Measurements from ENCODE around the gene ZNF184.

ZNF184 gene

DNA sequence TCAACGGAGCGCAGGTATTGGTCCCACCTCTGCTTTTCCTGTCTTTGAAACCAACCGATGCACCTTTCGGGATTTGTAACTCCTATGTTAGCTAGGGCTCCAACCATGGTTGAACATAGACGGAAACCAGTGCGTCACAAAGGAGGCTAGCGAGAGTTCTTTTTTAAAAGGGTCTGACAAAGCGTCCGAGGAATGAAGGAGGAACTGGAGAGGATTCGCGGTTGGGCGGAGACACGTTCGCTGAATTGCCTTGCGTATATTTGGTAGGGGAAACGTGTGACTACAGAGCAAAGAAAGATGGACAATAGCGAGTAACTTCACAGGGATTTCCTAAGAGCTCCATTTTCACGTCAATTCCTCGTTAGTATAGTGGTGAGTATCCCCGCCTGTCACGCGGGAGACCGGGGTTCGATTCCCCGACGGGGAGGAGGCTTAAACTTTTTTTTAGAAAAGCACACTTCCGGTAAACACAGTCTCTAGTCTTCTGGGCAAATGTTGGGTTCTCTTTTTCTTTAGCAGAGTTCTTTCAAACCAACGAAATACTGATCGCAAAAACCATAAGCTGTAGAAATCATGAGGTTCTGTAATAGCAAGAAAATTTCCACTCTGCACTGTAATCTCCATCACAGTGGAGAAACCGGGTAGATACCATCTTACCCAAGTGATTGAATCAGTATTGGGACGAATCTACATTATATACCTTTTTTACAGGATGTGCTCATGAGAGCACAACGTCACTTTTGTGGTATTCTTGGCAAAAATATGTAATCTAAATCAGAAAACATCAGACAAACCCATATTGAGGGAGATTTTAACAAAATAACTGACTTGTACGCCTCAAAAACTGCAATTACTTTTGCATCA lies 6.6 kb upstream of the ZNF184 start:
- DNase-seq (ENCODE audit: low read depth in 2 of 2): peak; percentile 67 to 79

DNA sequence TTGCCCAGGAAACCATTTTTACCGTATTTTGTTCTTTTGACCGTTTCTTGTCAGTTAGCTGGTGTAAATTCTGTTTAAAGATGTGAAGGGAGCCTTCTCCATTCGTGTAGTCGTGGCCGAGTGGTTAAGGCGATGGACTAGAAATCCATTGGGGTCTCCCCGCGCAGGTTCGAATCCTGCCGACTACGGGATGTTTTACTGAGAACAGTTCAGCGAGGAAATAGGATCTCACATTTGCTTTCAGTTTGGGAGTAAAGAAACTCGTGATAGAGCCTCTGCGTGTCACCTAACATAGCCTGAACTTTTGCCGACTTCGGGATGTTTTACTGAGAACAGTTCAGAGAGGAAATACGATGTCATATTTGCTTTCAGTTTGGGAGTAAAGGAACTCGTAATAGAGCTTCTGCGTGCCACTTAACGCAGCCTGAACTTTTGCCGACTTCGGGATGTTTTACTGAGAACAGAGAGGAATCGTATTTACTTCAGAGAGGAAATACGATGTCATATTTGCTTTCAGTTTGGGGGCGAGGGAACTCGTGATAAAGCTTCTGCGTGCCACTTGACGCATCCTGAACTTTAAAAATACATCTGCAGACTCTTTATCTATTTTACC lies 5.9 kb upstream of the ZNF184 start:
- DNase-seq (ENCODE audit: low read depth in 2 of 2): peak; percentile 73 to 80

GRCh38 chr6:27478141-27478705 lies 5.3 kb upstream of the ZNF184 start:
- no peak for DNase-seq (ENCODE audit: low read depth in 2 of 2)

DNA sequence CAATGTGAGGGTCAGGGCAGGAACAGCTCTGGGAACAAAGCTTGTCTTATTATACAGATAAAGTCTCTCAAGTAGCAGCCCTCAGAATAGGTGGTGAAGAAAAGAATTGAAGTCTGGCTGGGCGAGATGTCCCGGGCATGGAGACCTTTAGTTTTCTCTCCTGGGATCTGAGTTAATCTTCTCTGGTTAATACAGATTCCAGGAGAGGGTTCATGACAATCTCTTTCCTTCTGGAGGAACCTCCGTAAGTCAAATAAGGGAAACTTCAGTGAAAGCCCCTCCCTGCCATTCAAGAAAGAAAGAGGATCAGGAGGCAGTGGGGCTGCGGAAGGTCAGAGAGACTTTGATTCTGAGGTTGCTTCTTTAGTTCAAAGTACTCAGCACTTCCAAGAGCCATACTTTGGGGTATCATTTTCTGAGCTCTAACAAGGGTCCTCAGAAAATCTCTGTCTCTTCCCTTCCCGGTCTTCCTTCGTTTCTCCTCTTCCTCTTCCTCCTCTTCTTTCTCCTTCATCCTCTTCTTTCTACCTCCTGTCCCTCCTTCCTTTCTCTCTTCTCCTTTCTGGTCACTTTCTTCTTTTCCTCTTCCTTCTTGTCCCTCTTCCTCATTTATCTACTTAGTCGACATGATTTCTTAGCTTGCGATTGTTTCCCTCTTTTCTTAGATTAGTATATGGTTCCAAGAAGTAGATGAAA lies 4.6 kb upstream of the ZNF184 start:
- no peak for DNase-seq (ENCODE audit: low read depth in 2 of 2)

DNA sequence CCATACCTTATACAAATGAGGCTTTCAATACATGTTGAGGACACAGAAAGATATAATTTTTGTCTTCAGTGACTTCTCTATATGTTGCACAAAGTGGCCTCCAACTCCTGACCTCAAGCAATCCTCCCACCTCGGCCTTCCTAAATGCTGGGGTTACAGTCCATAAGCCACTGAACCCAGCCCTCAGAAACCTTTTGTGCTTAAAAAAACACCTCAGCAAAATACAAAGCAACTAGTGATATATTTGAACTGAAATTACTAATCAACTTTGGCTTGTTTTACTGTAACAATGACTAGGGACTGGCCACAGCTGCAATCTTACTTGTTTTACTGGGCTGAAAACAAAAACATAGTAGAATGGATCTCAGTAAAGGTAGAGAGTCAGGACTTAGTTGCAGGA lies 3.2 kb upstream of the ZNF184 start:
- DNase-seq (ENCODE audit: low read depth in 2 of 2): no peak

DNA sequence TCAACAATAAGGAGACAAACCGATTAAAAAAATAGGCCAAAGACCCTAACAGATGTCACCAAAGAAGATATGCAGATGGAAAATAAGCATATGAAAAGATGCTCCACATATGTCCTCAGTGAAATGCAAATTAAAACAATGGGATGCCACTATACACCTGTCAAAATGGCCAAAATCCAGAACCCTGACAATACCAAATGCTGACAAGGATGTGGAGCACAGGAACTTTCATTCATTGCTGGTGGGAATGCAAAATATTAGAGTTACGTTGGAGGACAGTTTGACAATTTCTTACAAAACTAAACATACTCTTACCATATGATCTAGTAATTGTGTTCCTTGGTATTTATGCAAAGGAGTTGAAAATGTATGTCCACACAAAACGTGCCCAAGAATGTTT lies 1.8 kb upstream of the ZNF184 start:
- DNase-seq (ENCODE audit: low read depth in 2 of 2): no peak

DNA sequence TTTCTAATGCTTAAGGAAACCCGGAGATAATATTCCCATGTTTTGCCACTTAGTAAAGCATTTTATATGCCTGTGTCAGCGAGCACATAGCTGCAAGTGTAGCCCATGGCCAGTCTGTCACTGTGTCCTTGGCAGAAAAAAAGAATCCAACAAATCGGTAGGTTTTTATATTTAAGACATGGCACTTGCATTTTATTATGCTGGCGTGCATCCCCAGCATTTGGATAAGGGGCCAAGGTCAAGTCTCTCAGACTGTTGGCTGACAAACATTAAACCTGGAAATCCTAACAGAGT lies 1.2 kb upstream of the ZNF184 start:
- no peak for DNase-seq (ENCODE audit: low read depth in 2 of 2)

GRCh38 chr6:27472182-27472616 lies 706 bp downstream of the ZNF184 start:
- DNase-seq (ENCODE audit: low read depth in 2 of 2): peak; percentile 34 to 42

- DNase-seq (ENCODE audit: low read depth in 2 of 2): no peak
These were observed 1.4 kb downstream of the ZNF184 start for GRCh38 chr6:27471365-27472115.

DNA sequence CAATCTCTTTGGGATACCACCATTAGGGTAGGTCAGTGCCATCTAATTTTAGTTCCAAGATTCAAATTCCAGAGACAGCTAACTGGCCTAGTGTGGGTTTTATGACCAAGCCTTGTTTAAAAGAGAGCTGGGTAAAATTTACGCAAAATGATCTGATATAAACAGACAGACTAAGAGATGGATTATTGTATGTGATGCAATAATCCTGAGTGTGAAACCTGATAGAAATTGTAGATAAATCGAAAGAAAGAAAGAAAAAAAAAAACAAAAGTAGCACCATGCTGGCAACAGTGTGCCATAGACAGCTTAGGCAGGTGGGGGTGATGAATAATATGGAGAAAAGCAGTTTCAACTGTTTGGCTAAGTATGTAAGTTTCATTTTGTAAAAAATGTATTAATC lies 2.9 kb downstream of the ZNF184 start:
- DNase-seq (ENCODE audit: low read depth in 2 of 2): no peak

DNA sequence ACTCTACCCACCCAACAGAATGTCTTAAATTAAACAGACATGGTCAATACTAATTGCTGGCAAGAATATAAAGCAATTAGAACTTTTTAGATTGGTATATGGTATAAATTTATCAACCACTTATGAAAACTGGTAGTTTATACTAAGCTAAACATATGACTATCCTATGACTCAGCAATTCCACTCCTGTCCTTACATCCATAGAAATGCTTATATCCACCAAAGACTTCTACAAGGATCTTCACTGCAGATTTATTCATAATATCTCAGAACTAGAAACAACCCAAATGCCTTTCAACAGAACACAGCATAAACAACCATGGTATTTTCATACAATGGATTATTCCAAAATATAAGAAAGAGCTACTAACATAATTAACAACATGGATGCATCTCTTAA lies 4.6 kb downstream of the ZNF184 start:
- no peak for DNase-seq (ENCODE audit: low read depth in 2 of 2)

- DNase-seq (ENCODE audit: low read depth in 2 of 2): no peak
These were observed 20.4 kb downstream of the ZNF184 start for GRCh38 chr6:27452496-27452897.

DNA sequence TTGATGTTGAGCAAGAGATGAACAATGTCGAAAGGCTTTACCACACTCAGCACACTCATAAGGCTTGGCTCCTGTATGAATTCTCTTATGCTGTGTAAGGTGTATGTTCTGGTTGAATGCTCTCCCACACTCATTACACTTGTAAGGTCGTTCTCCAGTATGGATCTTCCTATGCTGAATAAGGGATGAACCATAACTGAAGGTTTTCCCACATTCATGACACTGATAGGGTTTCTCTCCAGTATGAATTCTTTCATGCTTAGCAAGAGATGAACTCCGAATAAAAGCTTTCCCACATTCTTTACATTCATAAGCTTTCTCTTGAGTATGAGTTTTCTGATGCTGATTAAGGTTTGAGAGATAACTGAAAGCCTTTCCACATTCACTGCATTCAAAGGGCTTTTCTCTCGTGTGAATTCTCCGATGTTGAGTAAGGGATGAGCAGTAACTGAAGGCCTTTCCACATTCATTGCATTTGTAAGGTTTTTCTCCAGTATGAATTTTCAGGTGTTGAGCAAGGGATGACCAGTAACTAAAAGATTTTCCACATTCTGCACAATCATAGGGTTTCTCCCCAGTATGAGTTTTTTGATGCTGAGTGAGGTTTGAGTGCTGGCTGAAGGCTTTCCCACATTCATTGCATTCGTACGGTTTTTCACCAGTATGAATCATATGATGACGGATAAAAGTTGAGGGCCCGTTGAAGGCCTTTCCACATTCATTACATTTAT lies 21.1 kb downstream of the ZNF184 start:
- no peak for DNase-seq (ENCODE audit: low read depth in 2 of 2)

GRCh38 chr6:27448456-27448855 lies 24.4 kb downstream of the ZNF184 start:
- DNase-seq (ENCODE audit: low read depth in 2 of 2): no peak

DNA sequence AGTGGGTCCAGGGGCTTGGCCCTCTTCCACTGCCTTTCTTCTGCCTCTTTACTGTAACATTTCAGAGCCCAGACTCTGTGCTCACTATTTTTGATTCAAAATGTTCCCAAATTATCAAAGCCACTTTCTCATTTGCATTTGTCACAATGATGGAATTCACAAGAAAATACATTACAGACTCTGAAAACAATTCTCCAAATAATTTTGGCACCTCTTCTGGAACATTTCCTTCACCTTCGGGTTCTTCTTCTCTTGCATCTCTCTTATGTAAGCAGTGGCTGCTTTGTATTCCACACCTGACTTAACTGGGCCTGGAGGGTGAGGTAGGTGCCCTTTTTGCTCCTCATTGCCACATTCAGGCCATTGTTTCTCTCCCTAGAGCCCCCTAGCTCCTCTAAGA lies 30.0 kb downstream of the ZNF184 start:
- no peak for DNase-seq (ENCODE audit: low read depth in 2 of 2)

GRCh38 chr6:27441001-27441400 lies 31.9 kb downstream of the ZNF184 start:
- no peak for DNase-seq (ENCODE audit: low read depth in 2 of 2)

DNA sequence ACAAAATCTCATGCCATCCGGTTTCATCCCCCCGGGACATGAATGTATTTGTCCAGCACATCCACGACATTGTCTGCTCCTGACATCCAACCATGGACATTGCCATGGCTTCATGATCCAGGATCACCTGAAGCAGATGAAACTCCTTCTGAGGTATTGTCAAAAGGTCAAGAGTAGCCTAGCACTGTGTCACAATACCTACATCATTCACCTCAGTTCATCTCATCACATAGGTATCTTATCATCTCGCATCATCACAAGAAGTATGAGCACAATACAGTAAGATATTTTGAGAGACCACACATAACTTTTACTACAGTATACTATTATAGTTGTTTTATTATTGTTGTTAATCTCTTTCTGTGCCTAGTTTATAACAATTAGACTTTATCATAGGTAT lies 33.5 kb downstream of the ZNF184 start:
- DNase-seq (ENCODE audit: low read depth in 2 of 2): no peak

DNA sequence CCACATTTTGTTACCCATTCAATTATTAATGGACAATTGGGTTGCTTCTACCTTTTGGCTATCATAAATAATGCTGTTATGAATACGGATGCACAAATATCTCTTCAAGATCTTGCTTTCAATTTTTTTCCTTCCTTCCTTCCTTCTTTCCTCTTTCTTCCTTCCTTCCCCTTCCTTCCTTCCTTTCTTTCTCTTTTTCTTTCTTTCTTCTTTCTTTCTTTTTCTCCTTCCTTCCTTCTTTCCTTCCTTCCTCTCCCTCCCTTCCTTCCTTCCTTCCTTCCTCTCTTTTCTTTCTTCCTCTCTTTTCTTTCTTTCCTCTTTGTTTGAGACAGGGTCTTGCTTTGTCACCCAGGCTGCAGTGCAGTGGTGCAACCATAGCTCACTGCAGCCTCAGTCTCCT lies 39.2 kb downstream of the ZNF184 start:
- DNase-seq (ENCODE audit: low read depth in 2 of 2): no peak

GRCh38 chr6:27428966-27429365 lies 43.9 kb downstream of the ZNF184 start:
- DNase-seq (ENCODE audit: low read depth in 2 of 2): no peak

DNA sequence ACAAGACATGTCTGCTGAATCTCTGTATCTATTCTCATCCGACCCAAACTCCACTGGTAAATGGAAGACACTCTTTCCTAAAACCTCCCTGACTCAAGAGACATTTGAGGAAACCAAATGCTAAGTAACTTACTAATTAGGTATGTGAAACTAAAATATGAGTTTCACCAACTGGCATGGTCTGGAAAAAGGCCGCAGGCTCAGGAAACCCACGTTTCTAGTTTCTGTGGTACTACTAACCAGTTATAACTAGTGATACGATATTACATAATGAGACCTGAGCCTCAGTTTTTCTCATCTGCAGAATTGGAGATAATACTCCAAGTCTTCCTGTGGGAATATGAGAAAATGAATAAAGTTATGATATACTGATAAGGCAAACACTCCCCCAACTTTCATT lies 44.4 kb downstream of the ZNF184 start:
- DNase-seq (ENCODE audit: low read depth in 2 of 2): no peak

- no peak for DNase-seq (ENCODE audit: low read depth in 2 of 2)
These were observed 46.8 kb downstream of the ZNF184 start for GRCh38 chr6:27426045-27426620.

All from activated CD8-positive, alpha-beta memory T cell treated with anti-CD3 and anti-CD28 coated beads for 4 hours (primary cell).